ENCODE data around the gene IL10RB.
"Not testable (repeated sequence)": the region's sequence is repeated elsewhere in the genome, so short reads cannot be mapped to it uniquely, and the experiment has no call there.

Gene IL10RB

DNA sequence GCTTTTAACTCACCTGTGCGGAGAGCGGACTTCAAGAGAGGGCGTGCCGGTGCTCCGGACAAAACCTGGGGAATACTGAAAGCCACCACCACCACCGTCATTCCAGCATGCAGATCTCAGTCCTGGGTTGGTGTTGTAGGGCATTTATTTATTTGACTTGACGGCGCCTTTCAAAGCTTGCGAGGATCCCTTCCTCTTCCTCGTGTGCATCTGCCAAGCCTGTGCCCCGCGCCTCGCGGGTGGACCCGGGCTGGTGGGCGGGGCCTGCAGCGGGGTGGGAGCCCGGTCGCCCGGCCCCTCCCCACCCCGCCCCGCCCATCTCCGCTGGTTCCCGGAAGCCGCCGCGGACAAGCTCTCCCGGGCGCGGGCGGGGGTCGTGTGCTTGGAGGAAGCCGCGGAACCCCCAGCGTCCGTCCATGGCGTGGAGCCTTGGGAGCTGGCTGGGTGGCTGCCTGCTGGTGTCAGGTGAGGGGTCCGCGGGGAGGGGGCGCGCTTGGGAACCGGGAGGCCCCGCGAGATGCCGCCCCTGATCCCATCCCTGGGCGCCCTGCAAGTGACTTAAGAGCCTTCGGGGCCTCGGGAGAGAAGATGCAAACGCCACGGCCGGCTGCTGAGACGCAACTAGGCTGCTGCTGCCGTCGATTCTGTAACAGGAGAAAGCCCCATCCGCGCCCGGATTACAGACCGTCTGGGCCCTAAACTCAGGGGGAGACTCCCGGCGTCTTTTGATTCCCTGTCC, at the start of gene IL10RB:
TSS of gene IL10RB (plus strand) at position 318 of the 739 bp plus-strand sequence. CDS start at position 417, 99 bp downstream.
- peak; percentile 71 to 79 for DNase-seq

DNA sequence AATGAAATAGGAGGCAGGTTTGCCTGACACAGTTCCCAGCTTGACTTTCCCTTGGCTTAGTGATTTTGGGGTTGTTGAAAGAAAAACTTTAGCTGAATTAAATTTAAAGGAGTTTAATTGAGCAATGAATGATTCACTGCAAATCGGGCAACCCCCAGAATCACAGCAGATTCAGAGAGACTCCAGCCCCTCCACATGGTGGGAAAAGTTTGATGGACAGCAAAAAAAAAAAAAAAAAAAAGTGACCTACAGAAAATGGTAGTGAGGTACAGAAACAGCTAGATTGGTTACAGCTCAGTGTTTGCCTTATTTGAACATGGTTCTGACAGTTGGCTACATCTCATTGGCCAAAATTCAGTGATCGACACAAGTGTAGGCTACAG, 49.0 kb upstream of the IL10RB start:
- DNase-seq = no peak

DNA sequence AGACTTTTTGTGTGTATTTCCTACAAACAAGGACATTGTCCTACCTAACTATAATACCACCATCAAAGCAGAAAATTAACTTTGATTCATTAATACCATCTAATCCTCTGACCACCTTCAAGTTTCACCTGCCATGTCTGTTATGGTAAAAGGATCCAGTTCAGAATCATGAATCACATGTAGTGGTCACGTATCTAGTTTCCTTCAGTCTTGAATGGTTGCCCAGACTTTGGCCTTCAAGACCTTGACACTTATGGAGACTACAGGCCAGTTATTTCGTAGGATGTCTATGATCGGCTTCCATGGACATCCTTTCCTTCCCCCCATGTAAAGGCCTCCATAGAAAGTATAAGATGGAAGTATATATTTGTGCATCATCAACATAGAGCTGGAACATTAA, 46.9 kb upstream of the IL10RB start:
- no peak for DNase-seq

DNA sequence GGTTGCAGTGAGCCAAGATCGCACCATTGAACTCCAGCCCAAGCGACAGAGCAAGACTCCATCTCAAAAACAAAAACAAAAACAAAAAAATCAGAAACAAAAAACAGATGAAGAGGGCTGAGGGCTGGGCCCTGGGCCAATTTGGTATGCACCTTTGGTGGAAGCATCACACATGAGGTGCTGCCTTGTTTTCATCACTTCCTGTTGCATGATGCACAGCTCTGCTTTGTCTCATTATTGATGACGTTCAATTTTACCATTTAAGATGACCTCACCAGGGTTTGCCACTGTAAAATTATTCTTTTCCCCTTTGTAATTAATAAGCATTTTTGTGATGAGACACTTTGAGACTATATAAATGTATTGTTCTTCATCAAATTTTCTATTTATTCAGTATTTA, 46.2 kb upstream of the IL10RB start:
- DNase-seq = no peak

DNA sequence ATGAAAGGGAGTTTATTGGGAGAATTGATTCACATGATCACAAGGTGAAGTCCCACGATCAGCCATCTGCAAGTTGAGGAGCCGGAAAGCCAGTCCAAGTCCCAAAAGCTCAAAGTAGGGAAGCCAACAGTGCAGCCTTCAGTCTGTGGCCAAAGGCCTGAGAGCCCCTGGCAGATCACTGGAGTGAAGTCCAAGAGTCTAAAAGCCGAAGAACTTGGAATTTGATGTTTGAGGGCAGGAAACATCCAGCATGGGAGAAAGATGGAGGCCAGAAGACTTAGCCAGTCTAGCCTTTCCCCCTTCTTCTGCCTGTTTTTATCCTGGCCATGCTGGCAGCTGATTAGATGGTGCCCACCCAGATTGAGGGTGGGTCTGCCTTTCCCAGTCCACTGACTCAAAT, 40.8 kb upstream of the IL10RB start:
- not testable (repeated sequence) for DNase-seq

DNA sequence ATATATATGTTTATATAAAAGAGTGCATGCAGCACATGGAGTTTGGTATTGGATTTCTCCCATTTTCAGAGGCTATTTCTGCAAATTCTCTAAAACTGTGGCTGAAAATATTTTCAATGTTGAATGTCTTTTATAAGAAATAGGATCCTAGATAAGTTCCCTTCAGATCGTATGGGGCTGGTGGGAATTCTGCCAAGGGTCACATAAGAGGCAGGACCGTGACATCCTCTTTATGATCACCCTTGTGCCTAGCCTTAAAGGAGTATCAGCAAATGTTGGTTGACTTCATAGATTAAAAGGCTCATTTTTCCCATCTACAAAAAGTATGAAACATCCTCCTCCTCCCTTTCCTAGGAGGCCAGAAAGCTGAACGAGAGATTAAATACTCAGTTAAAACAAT, 37.7 kb upstream of the IL10RB start:
- no peak for DNase-seq

DNA sequence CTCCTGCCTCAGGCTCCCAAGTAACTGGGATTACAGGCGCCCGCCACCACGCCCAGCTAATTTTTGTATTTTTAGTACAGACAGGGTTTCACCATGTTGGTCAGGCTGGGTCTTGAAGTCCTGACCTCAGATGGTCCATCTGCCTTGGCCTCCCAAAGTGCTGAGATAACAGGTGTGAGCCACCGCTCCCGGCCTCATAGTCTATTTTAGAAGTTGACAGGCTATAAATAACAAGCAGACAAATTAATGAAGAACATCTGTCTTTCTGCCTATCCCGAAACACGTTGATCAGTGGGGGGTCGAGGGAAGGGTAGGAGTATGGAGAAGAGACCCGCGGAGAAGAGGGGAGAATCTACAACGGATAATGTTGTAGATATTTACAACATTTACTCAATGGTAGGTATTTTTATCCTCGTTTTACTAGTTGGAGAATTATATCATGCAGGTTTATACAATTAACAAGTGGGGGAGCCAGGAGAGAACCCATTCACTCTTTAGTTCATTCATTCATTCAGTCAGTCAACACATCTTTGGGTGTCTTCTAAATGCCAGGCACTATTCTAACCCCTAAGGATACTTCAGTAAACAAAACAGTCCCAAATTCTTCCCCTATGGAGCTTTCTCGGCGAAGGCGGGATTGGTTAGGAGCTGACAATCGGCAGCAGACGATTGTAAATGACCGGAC, 36.9 kb upstream of the IL10RB start:
- DNase-seq = no peak

DNA sequence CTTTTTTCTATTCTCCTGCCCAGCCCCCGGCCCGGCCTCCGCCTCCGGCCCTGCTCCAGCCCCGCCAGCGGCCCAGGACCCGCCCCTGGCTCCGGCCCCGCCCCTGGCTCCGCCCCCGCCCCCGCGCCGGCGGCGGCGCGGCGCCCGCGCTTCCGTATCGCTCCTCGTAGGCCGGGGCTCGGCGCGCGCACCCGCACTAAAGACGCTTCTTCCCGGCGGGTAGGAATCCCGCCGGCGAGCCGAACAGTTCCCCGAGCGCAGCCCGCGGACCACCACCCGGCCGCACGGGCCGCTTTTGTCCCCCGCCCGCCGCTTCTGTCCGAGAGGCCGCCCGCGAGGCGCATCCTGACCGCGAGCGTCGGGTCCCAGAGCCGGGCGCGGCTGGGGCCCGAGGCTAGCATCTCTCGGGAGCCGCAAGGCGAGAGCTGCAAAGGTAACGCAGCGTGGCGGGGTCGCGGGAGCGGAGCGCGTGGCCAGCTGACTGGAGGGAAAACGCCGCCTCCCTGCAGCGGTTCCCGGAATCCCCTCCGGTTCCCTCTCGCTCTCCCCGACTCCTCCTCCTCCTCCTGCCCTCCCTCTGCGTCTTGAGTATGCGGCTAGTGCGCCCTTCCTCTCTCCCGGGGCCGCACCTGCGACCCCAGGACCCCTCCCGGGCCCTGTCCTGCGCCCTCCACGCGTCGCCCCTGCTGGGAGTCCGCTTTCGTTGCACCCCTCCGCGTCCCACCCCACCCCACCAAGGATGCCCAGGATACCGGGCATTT, 36.2 kb upstream of the IL10RB start, which contains the start of gene IFNAR2:
TSS of gene IFNAR2 (plus strand) at position 155 of the 761 bp plus-strand sequence. CDS start 11,985 bp downstream, outside the sequence.
- peak; percentile 68 to 81 for DNase-seq

DNA sequence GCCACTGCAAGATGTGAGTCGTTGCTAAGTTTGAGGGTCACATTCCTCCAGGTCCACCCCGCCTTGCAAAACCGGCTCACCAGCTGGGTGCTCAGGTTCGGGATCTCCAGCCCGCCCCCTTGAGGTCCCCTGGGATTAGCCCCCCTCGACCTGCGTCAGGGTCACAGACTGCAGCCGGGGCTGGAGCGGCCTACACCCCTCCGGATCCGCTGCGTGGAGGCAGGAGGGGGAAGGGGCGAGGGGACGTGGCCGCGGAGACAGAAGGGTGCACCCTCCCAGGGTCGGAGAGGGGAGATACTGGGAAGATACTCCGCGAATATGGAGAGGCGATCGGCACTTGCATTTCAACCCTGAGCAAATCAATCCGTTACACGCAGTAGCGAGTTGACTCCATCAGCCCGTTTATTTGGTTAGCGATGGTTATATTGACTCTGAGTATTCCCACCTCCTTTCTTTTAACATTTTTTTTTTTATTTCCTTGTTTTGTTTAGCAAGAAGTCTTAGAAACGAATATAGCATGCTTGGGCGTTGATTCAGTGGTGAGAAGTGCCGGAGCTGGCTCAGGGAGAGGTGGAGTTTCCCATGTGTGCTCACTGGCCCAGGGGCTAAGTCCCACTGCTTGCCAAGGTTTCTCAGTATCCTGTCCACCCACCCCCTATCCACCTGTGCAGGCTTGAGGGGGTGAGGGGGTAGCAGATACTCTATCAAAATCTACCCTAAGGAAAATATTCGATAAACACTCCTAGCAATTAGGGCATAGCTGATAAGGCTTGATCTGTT, 35.4 kb upstream of the IL10RB start:
- DNase-seq = no peak

DNA sequence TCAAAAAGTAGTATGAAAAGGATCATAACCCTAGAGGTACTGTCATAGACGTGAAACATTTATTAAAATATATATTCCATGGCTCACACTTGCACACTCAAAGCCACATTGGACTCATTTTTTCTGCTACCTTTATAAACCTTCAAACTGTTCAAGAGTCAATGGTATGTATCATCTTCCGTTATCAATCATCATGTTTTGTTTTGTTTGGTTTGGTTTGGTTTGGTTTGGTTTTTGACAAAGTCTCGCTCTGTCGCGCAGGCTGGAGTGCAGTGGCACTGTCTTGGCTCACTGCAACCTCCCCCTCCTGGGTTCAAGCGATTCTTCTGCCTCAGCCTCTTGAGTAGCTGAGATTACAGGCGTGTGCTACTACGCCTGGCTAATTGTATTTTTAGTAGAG, 34.6 kb upstream of the IL10RB start:
- peak; percentile 38 to 44 for DNase-seq

DNA sequence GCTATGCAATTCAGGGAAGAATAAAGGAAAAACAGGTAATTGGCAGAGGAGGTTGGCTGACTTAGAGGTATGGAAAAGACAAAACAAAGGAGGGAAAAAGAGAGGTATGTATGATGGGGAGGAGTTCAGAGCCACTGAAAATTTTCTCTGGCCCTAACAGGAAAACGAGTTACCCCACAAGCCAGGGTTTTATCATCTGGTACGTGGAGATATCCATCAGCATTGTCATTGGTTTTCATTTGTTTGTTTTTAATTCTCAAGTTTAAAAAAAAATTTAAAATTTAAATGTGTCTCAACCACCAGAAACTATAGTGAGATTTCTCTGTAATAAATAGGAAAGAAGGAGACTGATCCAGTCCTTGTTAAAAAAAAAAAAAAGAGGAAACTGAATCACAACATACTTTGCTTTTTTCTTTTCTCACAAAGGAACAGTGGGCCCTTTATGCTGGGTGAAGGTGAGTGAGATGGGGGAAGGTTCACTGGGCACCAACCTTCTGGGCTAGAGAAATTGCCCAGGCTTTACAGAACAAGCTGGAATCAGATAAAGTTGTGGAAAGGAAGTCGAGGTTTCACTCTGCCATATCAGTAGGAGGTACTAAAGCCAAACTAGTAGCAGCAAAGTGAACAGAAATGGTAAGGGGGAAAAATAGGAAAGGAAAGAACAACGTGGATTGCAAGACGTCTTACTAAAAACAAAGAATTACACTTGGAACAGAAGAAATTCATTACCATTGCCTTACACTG, 33.7 kb upstream of the IL10RB start:
- DNase-seq = no peak

DNA sequence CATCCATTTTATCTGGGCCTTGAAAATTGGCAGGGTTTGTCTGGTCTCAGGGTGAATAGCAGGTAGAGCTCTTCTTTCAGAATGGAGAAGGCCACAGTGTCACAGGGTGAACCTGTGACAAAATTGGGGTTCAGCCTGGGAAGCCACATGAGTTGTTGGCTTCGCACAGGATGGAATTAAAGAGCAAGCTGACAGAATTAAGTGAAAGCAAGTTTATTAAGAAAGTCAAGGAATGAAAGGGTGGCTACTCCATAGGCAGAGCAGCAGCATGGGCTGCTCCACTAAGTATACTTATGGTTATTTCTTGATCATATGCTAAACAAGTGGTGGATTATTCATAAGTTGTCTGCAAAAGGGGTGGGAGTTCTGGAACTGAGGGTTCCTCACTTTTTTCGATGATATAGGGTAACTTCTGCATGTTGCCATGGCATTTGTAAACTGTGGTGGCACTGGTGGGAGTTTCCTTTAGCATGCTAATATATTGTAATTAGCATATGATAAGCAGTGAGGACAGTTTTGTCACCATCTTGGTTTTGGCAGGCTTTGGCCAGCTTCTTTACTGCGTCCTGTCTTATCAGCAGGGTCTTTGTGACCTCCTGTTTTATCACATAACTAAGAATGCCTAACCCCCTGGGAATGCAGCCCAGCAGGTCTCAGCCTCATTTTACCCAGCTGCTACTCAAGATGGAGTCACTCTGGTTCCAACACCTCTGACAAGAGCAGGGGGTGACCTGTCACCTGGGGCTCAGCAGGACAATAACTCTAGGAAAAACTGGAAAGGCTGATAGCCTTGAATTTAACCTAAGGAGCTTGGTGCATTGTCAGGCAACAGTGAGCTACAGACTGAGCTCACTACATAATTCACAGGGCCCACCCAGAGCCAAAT, 31.3 kb upstream of the IL10RB start:
- no peak for DNase-seq

DNA sequence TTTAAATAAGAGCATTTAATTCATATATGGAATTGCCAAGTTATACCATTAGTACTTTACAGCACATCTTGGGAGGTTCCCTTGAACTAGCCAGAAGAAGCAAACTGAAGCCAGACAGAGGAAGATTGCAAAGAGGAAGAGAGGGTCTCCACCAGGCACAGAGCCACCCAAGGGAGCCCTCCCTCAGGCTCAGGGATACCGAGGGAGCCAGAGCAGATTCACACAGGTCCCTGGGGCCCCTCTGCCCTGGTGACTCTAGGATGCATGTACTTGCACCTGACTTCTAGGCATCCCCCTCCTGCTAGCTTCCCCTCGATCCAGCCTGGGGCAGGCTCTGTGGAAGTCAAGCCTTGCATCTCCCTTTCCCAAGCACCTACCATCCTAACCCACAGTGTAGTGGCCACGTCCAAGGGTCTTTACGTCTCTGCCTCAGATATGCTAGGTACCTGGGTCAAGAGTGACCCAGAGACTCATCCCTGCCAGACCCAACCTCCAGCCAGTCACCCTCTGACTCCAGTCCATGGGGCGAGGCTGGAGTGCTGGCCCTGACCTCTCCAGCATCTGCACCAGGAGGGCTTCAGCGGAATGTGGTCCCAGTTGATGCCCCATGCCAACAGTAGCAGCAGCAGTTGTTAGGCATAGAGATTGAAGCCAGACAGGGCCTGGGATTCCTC, 30.0 kb upstream of the IL10RB start:
- DNase-seq = no peak

DNA sequence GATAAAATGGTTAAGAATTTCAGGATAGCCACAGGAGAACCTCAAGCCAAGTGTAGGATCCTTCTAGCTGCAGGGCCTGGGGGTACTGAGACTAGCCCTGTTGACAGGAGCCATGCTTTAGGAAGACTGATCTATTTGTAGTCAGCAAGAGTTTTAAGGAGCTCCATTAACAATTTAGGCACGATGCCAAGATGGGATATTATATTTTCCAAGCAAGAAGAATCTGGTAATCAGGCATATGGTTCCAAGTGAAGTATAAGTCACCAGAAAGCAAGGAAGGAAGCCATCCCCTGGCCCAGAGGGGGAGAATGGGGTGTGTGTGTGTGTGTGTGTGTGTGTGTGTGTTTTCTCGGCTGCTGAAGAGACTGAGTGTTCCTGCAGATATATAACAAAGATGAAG, 29.4 kb upstream of the IL10RB start:
- no peak for DNase-seq

DNA sequence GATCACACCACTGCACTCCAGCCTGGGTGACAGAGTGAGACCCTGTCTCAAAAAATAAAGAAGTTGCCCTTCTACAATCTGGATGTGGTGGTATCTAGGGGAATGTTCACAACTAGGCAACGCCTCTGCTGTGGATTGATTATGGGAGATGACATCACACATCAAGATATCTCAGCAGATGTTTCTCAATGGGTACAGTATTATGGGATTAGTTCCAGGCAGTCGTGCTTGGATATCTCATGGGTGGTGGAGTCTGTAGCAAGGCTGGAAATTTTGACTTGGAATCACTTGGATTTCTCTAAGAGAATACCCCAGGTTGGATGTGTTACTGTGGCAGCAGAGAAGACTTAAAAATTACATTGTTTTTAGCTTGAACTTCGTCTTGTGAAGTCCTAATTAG, 28.7 kb upstream of the IL10RB start:
- no peak for DNase-seq

DNA sequence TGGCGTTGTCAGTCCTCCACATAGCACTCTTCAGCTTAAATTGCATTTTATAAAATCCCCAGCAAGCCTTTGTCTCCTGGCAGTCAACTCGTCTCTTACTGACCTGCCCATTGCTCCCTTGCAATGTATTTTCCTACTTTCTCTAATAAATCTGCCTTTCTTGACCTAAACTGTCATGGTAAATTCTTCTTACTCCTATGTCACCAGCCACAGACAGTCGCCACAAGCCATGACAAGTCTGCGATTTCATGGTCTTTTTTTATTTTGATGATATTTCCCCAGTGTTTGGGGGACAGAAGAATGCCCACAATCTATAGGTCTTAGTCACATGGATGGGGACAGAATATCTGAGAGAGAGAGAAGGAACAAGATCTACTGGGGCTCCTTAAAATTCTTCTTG, 28.0 kb upstream of the IL10RB start:
- DNase-seq = no peak

DNA sequence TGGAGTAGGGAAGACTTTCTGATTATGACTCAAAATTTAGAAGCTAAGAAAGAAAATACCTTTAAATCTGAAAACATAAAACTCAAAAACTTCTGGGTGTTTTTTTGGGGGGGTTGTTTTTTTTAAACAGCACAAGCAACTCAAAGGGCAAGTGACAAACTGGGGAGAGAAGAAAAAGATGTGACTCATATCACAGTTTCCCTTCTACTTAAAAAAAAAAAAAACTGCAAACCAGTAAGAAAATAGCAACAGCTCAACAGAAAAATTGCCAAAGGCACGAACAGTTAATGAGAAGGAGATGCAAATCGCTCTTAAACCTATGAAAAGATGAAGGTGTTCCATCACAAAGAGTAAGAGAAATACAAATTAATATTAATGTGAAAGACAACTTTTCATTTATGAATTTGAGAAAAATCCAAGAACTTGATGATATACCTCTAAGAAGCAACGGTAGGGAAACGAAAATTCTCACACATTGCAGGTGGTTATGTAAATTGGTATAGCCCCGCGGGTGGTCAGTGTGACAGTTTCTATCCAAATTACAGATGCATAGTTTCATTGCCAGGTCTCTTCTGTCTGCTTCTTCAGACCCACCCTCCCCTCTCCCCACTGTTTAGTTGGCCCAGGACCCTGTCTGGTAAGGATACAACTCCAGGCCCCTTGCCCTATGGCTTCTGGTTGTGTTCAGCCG, 27.5 kb upstream of the IL10RB start:
- DNase-seq = no peak

DNA sequence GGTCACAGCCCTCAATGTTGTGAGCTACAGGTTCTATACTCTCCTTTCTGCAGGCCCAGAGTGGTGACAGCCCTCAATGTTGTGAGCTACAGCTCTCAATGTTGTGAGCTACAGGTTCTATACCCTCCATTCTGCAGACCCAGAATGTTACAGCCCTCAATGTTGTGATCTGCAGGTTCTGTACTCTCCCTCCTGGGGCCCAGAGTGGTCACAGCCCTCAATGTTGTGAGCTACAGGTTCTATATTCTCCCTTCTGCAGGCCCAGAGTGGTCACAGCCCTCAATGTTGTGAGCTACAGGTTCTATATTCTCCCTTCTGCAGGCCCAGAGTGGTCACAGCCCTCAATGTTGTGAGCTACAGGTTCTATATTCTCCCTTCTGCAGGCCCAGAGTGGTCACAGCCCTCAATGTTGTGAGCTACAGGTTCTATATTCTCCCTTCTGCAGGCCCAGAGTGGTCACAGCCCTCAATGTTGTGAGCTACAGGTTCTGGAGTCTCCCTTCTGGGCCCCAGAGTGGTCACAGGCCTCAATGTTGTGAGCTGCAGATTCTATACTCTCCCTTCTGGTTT, 26.5 kb upstream of the IL10RB start:
- not testable (repeated sequence) for DNase-seq

DNA sequence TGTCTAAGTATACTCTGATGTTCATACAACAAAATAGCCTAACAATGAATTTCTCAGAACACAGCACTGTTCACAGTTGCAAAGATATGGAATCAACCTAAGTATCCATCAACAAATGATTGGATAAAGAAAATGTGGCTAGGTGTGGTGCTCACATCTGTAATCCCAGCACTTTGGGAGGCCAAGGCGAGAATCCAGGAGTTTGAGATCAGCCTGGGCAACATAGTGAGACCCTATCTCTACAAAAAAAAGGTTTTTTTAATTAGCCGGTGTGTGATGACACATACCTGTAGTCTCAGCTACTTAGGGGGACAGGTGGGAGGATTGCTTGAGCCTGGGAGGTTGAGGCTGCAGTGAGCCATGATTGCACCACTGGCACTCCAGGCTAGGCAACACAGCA, 25.8 kb upstream of the IL10RB start:
- no peak for DNase-seq

DNA sequence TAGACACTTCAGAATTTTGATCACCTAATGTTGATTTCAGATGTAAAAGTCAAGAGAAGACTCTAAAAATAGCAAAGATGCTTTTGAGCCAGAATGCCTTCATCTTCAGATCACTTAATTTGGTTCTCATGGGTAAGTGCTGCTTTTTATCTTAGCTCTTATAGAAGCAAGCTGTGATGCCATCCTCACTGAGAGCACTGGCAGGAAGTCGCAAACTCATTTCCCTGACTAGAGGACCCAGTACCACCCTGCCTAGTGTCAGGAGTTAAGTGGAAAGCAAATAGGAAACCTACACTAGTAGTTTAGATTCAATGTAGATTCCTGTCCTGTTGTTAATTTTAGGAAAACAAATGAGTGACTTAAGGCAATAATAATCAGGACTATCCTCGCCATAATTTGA, 24.3 kb upstream of the IL10RB start:
- DNase-seq = no peak
